Tibial nerve (tissue), 4 donors: Measurements from ENCODE around the gene CMSS1.

ENCODE experiments used
- CTCF ChIP-seq, 5 experiments: fragments of 200-600 bp in 3 of 5; fragments of 450-650 bp in 2 of 5; sonication (generic) in 3 of 5; IDR thresholded peaks; one replicate each; pipeline ENCODE4 v1.5.1; 2016 to 2019; ENCODE audit warnings: antibody characterized with exemption in 5 of 5, mild to moderate bottlenecking in 3 of 5, moderate library complexity in 2 of 5
- EP300 ChIP-seq, 2 donors: sonication (generic); formaldehyde crosslinking; IDR thresholded peaks; one replicate each; pipeline ENCODE4 v1.6.1; 2017; ENCODE audit warnings: antibody characterized with exemption in 2 of 2, mild to moderate bottlenecking in 1 of 2
- POLR2A ChIP-seq, 2 donors: fragments of 450-650 bp; IDR thresholded peaks; one replicate each; pipeline ENCODE4 v1.6.1; 2017; ENCODE audit warnings: antibody characterized with exemption in 2 of 2, mild to moderate bottlenecking in 2 of 2, moderate library complexity in 2 of 2

GRCh38 chr3:100030346-100030745 is 212.7 kb downstream of the CMSS1 start:
- TF ChIP-seq CTCF (IDR thresholded peaks at IDR 0.05) (no peak), POLR2A (IDR thresholded peaks at IDR 0.05) (no peak), EP300 (IDR thresholded peaks at IDR 0.05) (no peak)
